Trophoblast cell (in vitro differentiated cells and primary cell): ENCODE data around the gene XRCC1.
A peak's percentile ranks its signal among the peaks of the same experiment; 100 is the strongest.

ENCODE experiments used
- DNase-seq, 2 donors: peaks; one replicate each; pipeline ENCODE4 v3.0.0-alpha.2; 2016
- H2AFZ ChIP-seq: 2 replicates; pipeline ENCODE4 v1.6.1; 2013; ENCODE audit warnings: low read length, moderate library complexity, mild to moderate bottlenecking; ENCODE audit not compliant: insufficient read depth, poor library complexity
- H2AK5ac ChIP-seq: 2 replicates; pipeline ENCODE4 v1.6.1; 2013; ENCODE audit warnings: mild to moderate bottlenecking, low read length
- H2BK120ac ChIP-seq: 2 replicates; pipeline ENCODE4 v1.6.1; 2013; ENCODE audit warnings: low read length, mild to moderate bottlenecking, moderate library complexity; ENCODE audit not compliant: insufficient read depth, poor library complexity
- H2BK12ac ChIP-seq: 2 replicates; pipeline ENCODE4 v1.6.1; 2013; ENCODE audit warnings: mild to moderate bottlenecking, low read length, moderate library complexity
- H2BK5ac ChIP-seq: 2 replicates; pipeline ENCODE4 v1.6.1; 2013; ENCODE audit warnings: low read length, low read depth, moderate library complexity, mild to moderate bottlenecking; ENCODE audit not compliant: poor library complexity
- H3K14ac ChIP-seq: 2 replicates; pipeline ENCODE4 v1.6.1; 2013; ENCODE audit warnings: mild to moderate bottlenecking, low read length
- H3K18ac ChIP-seq: 2 replicates; pipeline ENCODE4 v1.6.1; 2013; ENCODE audit warnings: mild to moderate bottlenecking, low read length
- H3K23ac ChIP-seq: 2 replicates; pipeline ENCODE4 v1.6.1; 2013; ENCODE audit warnings: low read length
- H3K27ac ChIP-seq: 2 replicates; pipeline ENCODE4 v1.5.1; 2013; ENCODE audit warnings: low read depth, mild to moderate bottlenecking, inconsistent platforms, low read length, moderate library complexity
- H3K27me3 ChIP-seq: 2 replicates; pipeline ENCODE4 v1.6.1; 2013; ENCODE audit warnings: inconsistent platforms, mild to moderate bottlenecking, low read length, moderate library complexity; ENCODE audit not compliant: insufficient read depth
- H3K36me3 ChIP-seq, 2 experiments: 1 replicate in 1 of 2; 2 replicates in 1 of 2; pipeline ENCODE4 v1.6.1; 2013; ENCODE audit warnings: low read length in 2 of 2, mild to moderate bottlenecking in 2 of 2, moderate library complexity in 1 of 2; ENCODE audit not compliant: insufficient read depth in 2 of 2, control insufficient read depth in 1 of 2
- H3K4ac ChIP-seq: 2 replicates; pipeline ENCODE4 v1.6.1; 2013; ENCODE audit warnings: low read depth, mild to moderate bottlenecking, low read length, moderate library complexity
- H3K4me1 ChIP-seq, 2 experiments: 1 replicate in 1 of 2; 2 replicates in 1 of 2; pipeline ENCODE4 v1.6.1; 2013; ENCODE audit warnings: low read length in 2 of 2, mild to moderate bottlenecking in 2 of 2, moderate library complexity in 1 of 2; ENCODE audit not compliant: insufficient read depth in 2 of 2, control insufficient read depth in 1 of 2
- H3K4me2 ChIP-seq: 2 replicates; pipeline ENCODE4 v1.6.1; 2013; ENCODE audit warnings: inconsistent platforms, mild to moderate bottlenecking, low read length, moderate library complexity
- H3K4me3 ChIP-seq: 2 replicates; pipeline ENCODE4 v1.5.1; 2013; ENCODE audit warnings: mild to moderate bottlenecking, low read depth, low read length, inconsistent platforms
- H3K79me1 ChIP-seq: one replicate; pipeline ENCODE4 v1.6.1; 2013; ENCODE audit warnings: low read length
- H3K79me2 ChIP-seq: 2 replicates; pipeline ENCODE4 v1.6.1; 2013; ENCODE audit warnings: low read length, mild to moderate bottlenecking; ENCODE audit not compliant: control insufficient read depth, insufficient read depth, poor library complexity
- H3K9ac ChIP-seq: 2 replicates; pipeline ENCODE4 v1.6.1; 2013; ENCODE audit warnings: mild to moderate bottlenecking, low read length
- H3K9me3 ChIP-seq: 2 replicates; pipeline ENCODE4 v1.6.1; 2013; ENCODE audit warnings: low read depth, mild to moderate bottlenecking, control low read depth, inconsistent platforms, low read length; ENCODE audit not compliant: insufficient read depth
- H4K12ac ChIP-seq: 2 replicates; pipeline ENCODE4 v1.6.1; 2013; ENCODE audit warnings: low read depth, mild to moderate bottlenecking, low read length, moderate library complexity
- H4K8ac ChIP-seq: 2 replicates; pipeline ENCODE4 v1.6.1; 2013; ENCODE audit warnings: low read depth, mild to moderate bottlenecking, low read length, moderate library complexity
- H4K91ac ChIP-seq: one replicate; pipeline ENCODE4 v1.6.1; 2013; ENCODE audit warnings: low read depth, mild to moderate bottlenecking, low read length, moderate library complexity
- WGBS: extraction: QIAGEN DNeasy Blood & Tissue Kit; methylation state at CpG from one replicate; pipeline ENCODE4 v1.1.7; 2013; ENCODE audit warnings: missing lambda C conversion rate; ENCODE audit not compliant: insufficient read length, insufficient coverage; ENCODE audit errors: extremely low coverage; 5-methylcytosine and 5-hydroxymethylcytosine counted together

The XRCC1 gene

DNA sequence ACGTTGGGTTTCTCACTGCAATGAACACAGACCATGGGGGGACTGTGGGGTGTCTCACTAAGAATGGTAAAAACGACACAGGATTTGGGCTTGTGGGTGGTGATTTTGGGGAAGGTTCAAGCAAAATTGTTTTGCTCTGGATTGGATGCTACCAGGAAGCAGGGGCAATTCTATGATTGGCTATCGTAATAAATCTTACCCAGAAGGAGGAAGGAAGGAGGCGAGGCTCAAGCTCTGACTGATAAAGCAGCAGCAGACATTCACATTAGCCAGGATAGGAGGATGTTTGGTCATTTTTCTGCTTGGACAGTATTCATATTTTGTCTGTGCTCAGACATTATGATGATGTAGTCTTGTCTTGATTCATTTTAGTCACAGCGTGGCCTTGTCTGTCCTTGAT is 22.5 kb upstream of the XRCC1 start:
- no peak overlapping the region for H4K8ac ChIP-seq
- no peaks in the 10 kb centered on the region for H3K27me3 ChIP-seq
- no peak overlapping the region for H4K91ac ChIP-seq
- no peak overlapping the region for H3K23ac ChIP-seq
- H3K4me3 ChIP-seq, result no peak overlapping the region
- H3K14ac ChIP-seq, result no peak overlapping the region
- H3K4me2 ChIP-seq, result no peak overlapping the region
- DNase-seq, result no peak
- no peak overlapping the region for H2AK5ac ChIP-seq
- H3K9ac ChIP-seq, result no peak overlapping the region
- H2BK12ac ChIP-seq, result no peak overlapping the region
- peaks cover 1% of the 10 kb centered on the region for H3K9me3 ChIP-seq
- no peak overlapping the region for H4K12ac ChIP-seq
- no CpG with 5 or more reads among the region's 5 CpGs for WGBS
- peaks cover 13% of the 10 kb centered on the region for H3K79me1 ChIP-seq
- peaks cover 9% of the 10 kb centered on the region for H3K79me2 ChIP-seq
- H3K27ac ChIP-seq, result no peak overlapping the region
- peaks cover 9 to 12% of the 10 kb centered on the region in 2 experiments for H3K4me1 ChIP-seq
- peak overlapping the region; percentile 12 for H3K4ac ChIP-seq
- H2AFZ ChIP-seq, result no peak overlapping the region
- H3K18ac ChIP-seq, result no peak overlapping the region
- no peak overlapping the region for H2BK5ac ChIP-seq
- no peak overlapping the region for H2BK120ac ChIP-seq
- H3K36me3 ChIP-seq, result peaks cover 28 to 37% of the 10 kb centered on the region in 2 experiments

DNA sequence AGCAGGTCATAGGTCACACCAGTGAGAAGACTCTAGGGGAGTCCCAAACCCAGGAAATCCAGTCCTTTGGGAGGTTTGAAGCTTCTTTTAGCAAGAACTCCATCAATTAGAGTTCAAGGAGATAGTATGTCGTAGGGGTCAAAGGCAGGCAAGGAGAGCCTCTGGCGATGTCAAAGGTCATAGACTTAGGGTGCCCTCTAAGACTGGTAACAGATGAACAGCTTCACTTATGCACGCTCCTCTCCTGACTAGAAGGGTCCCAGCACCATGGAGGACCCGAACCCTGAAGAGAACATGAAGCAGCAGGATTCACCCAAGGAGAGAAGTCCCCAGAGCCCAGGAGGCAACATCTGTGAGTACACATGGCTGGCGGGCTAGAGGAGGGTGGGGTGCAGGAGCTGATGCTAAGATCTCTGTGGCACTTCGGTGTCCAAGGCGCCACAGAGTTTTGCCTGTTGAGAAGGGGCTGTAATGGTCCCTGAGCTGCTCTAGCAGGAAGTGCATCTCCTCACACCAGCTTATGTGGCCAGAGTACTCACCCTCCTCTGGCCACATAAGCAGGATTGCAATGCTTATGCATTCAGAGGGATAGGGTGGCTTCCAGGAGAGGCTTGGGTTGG is 21.6 kb upstream of the XRCC1 start:
- Histone ChIP-seq H4K8ac (peak overlapping the region; percentile 89), H2BK12ac (no peak overlapping the region), H3K4me3 (peak overlapping the region; percentile 67), H4K91ac (peak overlapping the region; percentile 59), H3K79me2 (peaks cover 9% of the 10 kb centered on the region), H3K9me3 (peaks cover 1% of the 10 kb centered on the region), H2BK120ac (no peak overlapping the region), H3K36me3 (peaks cover 35 to 41% of the 10 kb centered on the region in 2 experiments), H3K4ac (peak overlapping the region; percentile 3), H3K14ac (peak overlapping the region; percentile 85), H3K23ac (no peak overlapping the region), H3K4me2 (peak overlapping the region; percentile 88), H3K9ac (peak overlapping the region; percentile 84), H3K27ac (peak overlapping the region; percentile 84), H2AK5ac (peak overlapping the region; percentile 69), H2BK5ac (peak overlapping the region; percentile 89), H3K27me3 (no peaks in the 10 kb centered on the region), H3K79me1 (peaks cover 13% of the 10 kb centered on the region), H3K18ac (no peak overlapping the region), H4K12ac (peak overlapping the region; percentile 92), H3K4me1 (peaks cover 9 to 12% of the 10 kb centered on the region in 2 experiments), H2AFZ (peak overlapping the region; percentile 73)
- WGBS, result no CpG with 5 or more reads among the region's 7 CpGs
- DNase-seq, result no peak

DNA sequence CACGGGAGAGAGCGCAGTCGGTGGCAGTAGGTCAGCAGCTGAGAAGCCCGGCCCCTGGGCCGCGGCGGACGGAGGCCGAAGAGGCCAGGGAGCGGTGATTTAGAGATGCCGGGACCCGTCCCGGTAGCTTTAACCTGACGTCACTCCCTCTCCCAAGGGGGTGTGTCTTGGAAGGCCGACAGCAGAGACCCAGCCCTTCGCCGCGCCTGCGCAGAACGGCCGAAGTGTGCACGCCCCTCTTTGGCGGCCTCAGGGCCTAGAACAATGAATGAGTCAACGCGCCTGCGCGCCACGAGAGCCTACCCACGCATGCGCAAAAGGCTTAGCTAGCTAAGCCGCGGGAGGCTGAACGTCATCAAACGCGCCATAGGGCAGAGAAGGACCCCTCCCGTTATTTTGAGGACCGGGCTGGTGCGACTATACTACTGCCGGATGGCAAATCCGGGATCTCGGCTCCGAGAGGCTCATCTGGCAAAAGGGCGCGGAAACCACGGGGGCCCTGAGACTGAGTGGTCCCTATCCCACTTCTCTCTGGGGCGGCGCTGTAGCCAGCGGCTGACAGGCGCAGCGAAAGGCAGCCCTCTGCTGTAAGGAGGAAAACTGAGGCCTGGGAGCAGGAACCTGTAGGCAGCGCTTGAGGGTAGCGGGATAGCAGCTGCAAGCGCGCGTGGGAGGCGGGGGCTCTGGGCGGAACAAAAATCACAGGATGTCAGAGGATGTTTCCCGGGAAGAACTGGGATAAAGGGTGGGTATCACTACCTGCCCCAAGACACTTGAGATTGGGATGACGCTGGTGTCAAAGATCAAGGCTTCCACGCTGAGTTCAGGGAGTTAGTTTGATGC is 20.9 kb upstream of the XRCC1 start, which contains the start of the genes IRGQ and ZNF576:
TSS of gene IRGQ (minus strand) at position 136 of the 843 bp plus-strand sequence. CDS start 796 bp downstream, outside the sequence.
TSS of gene ZNF576 (plus strand) at position 597 of the 843 bp plus-strand sequence. CDS start 514 bp downstream, outside the sequence.
- Histone ChIP-seq H2BK120ac (peak within 1 kb of the TSS; percentile 70), H2BK12ac (peak within 1 kb of the TSS; percentile 48), H2AK5ac (peak within 1 kb of the TSS; percentile 85), H3K9ac (peak within 1 kb of the TSS; percentile 84), H2BK5ac (peak within 1 kb of the TSS; percentile 89), H3K18ac (peak within 1 kb of the TSS; percentile 96), H3K27me3 (no peaks in the 10 kb centered on the region), H3K4me3 (peak within 1 kb of the TSS; percentile 75), H4K12ac (peak within 1 kb of the TSS; percentile 92), H3K36me3 (peaks cover 40 to 42% of the 10 kb centered on the region in 2 experiments), H3K79me1 (peaks cover 13% of the 10 kb centered on the region), H2AFZ (peak within 1 kb of the TSS; percentile 73), H3K79me2 (peaks cover 9% of the 10 kb centered on the region), H4K8ac (peak within 1 kb of the TSS; percentile 89), H3K23ac (no peak within 1 kb of the TSS), H3K4me1 (peaks cover 9 to 12% of the 10 kb centered on the region in 2 experiments), H3K14ac (peak within 1 kb of the TSS; percentile 85), H3K27ac (peak within 1 kb of the TSS; percentile 84), H3K9me3 (peaks cover 3% of the 10 kb centered on the region), H3K4ac (peak within 1 kb of the TSS; percentile 84), H3K4me2 (peak within 1 kb of the TSS; percentile 88), H4K91ac (peak within 1 kb of the TSS; percentile 59)
- DNase-seq, result peak; percentile 100
- WGBS, result no CpG with 5 or more reads among the region's 60 CpGs

DNA sequence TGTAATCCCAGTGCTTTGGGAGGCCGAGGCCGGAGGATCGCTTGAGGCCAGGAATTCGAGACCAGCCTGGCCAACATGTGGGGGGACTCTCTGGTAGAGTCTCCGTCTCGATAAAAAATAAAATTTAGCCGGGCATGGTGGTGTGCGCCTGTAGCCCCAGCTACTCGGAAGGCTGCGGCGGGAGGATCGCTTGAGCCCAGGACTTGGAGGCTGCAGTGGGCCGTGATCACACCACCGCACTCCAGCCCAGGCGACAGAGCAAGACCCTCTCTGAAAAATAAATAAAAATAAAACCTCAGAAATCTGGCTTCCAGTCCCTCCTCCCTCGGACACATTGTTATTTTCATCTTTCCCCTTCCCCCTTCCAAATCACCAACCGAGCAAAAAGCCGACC is 20.3 kb upstream of the XRCC1 start:
- H3K4me1 ChIP-seq, result peaks cover 9 to 12% of the 10 kb centered on the region in 2 experiments
- peak overlapping the region; percentile 46 for H4K12ac ChIP-seq
- H3K14ac ChIP-seq, result peak overlapping the region; percentile 84
- no CpG with 5 or more reads among the region's 18 CpGs for WGBS
- no peak overlapping the region for H3K23ac ChIP-seq
- H3K9me3 ChIP-seq, result peaks cover 3% of the 10 kb centered on the region
- peak overlapping the region; percentile 32 for H2AFZ ChIP-seq
- H3K79me2 ChIP-seq, result peaks cover 9% of the 10 kb centered on the region
- H4K8ac ChIP-seq, result peak overlapping the region; percentile 74
- H4K91ac ChIP-seq, result peak overlapping the region; percentile 50
- peak overlapping the region; percentile 36 for H2BK5ac ChIP-seq
- peak overlapping the region; percentile 47 for H2BK120ac ChIP-seq
- peak overlapping the region; percentile 77 for H3K9ac ChIP-seq
- H3K4ac ChIP-seq, result peak overlapping the region; percentile 84
- peak overlapping the region; percentile 48 for H3K27ac ChIP-seq
- peak overlapping the region; percentile 85 for H2AK5ac ChIP-seq
- peak overlapping the region; percentile 75 for H3K4me3 ChIP-seq
- peaks cover 46 to 48% of the 10 kb centered on the region in 2 experiments for H3K36me3 ChIP-seq
- no peaks in the 10 kb centered on the region for H3K27me3 ChIP-seq
- no peak for DNase-seq
- H3K4me2 ChIP-seq, result peak overlapping the region; percentile 84
- H3K18ac ChIP-seq, result no peak overlapping the region
- peaks cover 13% of the 10 kb centered on the region for H3K79me1 ChIP-seq
- no peak overlapping the region for H2BK12ac ChIP-seq
